ENCODE data around the gene RALGAPA2. TPM values are rescaled to one million over a fixed set of nuclear protein-coding genes. Genes with fewer than 3 reads are reported as not detected.

Gene RALGAPA2
- total RNA-seq, 1 donor: 10.8 TPM

DNA sequence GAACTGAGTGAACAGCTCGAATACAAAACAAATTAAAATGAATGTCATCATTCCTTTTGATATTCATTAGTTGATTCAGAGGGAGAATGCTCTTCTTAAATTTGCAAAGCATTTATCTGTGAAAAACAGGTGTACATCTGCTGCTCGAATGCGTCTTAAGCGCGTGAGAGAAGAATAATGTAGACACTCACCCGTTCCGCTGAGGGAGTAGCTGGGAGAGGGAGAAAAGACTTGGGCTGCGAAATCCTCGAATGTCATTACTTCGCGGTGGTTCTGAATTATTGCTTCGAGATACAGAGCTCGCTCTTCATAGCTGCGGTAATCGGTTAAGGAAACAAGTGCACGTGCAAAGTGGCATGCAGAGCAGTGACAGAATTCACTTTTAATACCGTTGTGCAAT is 300.6 kb downstream of the RALGAPA2 start:
- no peak overlapping the region for H3K4me3 ChIP-seq (ENCODE audit: low read depth, low read length)
- TF ChIP-seq, protein P1, sequence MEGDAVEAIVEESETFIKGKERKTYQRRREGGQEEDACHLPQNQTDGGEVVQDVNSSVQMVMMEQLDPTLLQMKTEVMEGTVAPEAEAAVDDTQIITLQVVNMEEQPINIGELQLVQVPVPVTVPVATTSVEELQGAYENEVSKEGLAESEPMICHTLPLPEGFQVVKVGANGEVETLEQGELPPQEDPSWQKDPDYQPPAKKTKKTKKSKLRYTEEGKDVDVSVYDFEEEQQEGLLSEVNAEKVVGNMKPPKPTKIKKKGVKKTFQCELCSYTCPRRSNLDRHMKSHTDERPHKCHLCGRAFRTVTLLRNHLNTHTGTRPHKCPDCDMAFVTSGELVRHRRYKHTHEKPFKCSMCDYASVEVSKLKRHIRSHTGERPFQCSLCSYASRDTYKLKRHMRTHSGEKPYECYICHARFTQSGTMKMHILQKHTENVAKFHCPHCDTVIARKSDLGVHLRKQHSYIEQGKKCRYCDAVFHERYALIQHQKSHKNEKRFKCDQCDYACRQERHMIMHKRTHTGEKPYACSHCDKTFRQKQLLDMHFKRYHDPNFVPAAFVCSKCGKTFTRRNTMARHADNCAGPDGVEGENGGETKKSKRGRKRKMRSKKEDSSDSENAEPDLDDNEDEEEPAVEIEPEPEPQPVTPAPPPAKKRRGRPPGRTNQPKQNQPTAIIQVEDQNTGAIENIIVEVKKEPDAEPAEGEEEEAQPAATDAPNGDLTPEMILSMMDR (IDR thresholded peaks at IDR 0.05; ENCODE audit: insufficient read depth, low read length): no peak
- DNase-seq (ENCODE audit: low read depth): no peak

DNA sequence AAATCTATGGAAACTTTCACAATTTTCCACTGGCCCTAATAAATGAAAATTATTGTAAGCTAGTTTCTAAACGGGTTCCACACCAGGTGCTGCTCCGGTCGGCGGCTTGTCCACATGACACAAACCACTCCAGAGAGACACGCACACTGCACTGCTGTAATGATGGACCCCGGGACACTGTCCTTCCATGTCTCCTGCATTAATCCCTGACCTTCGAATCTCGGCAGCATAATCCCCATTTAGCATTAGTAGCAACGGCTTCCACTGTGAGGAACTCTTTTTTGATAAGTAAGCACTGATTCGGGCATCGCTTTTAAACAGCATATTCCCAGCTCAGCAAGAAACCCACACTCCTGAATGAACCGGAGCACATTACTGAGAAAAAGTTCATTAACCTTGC is 301.0 kb downstream of the RALGAPA2 start:
- TF ChIP-seq, protein P1 (IDR thresholded peaks at IDR 0.05; ENCODE audit: insufficient read depth, low read length): no peak
- H3K4me3 ChIP-seq (ENCODE audit: low read depth, low read length): no peak overlapping the region
- no peak for DNase-seq (ENCODE audit: low read depth)

DNA sequence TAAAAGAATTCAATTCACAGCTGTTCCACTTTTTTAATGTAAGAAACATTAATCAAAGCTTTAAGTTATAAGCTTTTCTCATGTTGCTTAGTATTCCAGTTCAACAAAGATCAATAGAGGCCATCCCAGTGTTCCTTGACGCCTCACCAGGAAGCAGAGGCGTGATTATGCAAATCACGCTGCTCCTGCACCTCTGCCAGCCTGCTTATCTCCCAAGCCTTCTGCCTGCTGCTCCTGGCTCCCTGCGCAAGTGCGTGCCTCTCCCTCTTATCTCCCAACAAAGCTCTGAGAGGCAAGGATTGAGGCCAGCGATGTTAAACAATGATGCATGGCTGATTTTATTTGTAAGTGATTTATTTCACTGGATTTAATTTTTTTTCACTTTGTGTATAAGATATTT is 301.8 kb downstream of the RALGAPA2 start:
- TF ChIP-seq, protein P1 (IDR thresholded peaks at IDR 0.05; ENCODE audit: insufficient read depth, low read length): no peak
- peak; percentile 58 for DNase-seq (ENCODE audit: low read depth)
- no peak overlapping the region for H3K4me3 ChIP-seq (ENCODE audit: low read depth, low read length)

DNA sequence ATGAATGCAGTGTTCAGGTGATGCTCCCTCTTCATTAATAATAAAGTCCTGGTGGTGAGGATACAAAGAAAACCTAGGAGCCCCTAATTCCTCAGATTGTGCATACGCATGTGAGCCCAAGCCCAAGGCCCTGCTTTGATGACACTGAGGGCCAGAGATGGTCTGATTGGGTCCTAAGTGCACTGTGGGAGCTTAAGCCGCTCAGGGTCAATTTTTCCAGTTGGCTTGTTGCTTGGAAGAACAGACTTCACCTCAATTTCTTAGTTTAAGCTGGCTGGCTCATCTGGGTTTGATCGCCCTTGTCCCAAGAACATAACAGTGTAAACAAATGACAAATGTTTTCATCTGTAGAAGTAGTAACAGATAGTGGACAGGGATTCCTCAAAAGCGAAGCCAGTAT is 303.1 kb downstream of the RALGAPA2 start:
- no peak for DNase-seq (ENCODE audit: low read depth)
- TF ChIP-seq, protein P1 (IDR thresholded peaks at IDR 0.05; ENCODE audit: insufficient read depth, low read length): no peak
- no peak overlapping the region for H3K4me3 ChIP-seq (ENCODE audit: low read depth, low read length)

DNA sequence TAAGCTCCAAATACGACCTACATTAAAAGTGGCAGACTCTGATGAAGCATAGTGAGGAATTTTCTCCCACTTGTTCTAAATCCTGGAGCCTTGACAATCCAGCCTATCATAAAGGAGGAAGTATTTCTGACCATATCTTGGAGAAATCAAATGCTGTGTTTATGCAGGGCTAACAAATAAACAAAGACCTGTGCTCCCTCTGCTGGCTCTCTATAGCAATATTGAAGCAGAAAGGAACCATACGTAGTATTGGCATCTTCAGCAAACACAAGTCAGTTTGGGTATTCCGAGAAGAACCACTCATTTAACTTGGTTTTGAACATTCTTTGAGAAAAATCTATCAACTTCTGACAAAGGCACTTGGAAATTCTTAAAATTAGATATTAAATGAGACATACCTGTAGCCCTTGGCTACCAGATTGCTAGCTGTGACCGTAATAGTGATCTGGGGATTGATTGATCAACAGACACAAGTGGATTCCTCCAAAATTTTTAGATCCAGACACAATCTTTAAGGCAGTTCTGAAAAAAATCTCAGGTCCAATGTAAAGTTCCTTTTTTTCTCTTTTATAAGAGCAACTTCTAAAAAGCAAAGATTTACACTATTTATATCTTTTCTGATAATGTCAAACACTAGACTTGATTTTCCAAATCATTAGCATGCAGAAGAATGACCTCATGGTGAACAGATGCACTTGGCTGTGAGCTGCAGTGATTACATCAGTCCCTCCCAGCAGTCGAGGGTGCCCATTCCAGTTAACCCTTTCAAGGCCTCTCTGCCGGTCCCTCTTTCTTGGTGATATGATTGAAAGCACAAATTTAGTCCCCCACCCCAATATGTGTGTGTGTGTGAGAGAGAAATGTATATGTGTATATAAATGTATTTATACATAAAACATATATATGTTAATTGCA is 304.3 kb downstream of the RALGAPA2 start:
- no peak overlapping the region for H3K4me3 ChIP-seq (ENCODE audit: low read depth, low read length)
- DNase-seq (ENCODE audit: low read depth): no peak
- TF ChIP-seq, protein P1 (IDR thresholded peaks at IDR 0.05; ENCODE audit: insufficient read depth, low read length): no peak

DNA sequence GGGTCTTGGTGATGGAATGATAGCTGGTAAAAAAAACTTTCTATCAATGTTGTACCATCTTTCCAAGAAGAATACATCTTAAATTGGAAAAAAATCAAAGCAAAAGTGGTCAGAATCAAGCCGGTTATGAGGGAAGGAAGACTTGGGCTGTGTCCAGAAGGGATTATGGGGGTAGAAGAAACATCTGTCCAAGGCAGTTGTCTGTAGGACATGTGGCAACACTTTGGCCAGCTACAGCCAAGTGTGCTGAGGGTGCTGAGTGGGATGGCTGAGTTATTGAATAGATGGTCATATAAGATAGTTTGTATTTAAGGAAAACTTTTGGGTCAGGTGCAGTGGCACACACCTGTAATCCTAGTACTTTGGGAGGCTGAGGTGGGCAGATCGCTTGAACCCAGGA is 306.1 kb downstream of the RALGAPA2 start:
- TF ChIP-seq, protein P1 (IDR thresholded peaks at IDR 0.05; ENCODE audit: insufficient read depth, low read length): no peak
- no peak for DNase-seq (ENCODE audit: low read depth)
- no peak overlapping the region for H3K4me3 ChIP-seq (ENCODE audit: low read depth, low read length)

All from fibroblast of the aortic adventitia (primary cell).